Right lobe of liver (tissue), 6 donors: ENCODE data around the gene PVALEF. TPM values are rescaled to one million over a fixed set of nuclear protein-coding genes. Genes with fewer than 3 reads are reported as not detected.

ENCODE experiments used
- ATAC-seq, 4 donors: fragments of 200-7000 bp; cut with Tn5 transposase; one replicate each; pipeline ENCODE4 v1.9.1; 2020; ENCODE audit warnings: mild to moderate bottlenecking in 4 of 4, moderate library complexity in 4 of 4
- DNase-seq, 3 donors: peaks; one replicate each; pipeline ENCODE4 v3.0.0-alpha.2; 2020
- H3K27ac ChIP-seq, 3 donors: fragments of 200-600 bp; one replicate each; pipeline ENCODE4 v1.8.0; 2022
- H3K27me3 ChIP-seq, 2 donors: fragments of 200-600 bp; one replicate each; pipeline ENCODE4 v1.8.0; 2022
- H3K36me3 ChIP-seq, 4 donors: fragments of 200-600 bp; sonication (generic) in 1 of 4; one replicate each; pipeline versions ENCODE4 v1.5.1 to v1.8.0; 2017 to 2022; ENCODE audit warnings: control low read depth in 1 of 4
- H3K4me1 ChIP-seq, 4 donors: fragments of 200-600 bp; sonication (generic) in 1 of 4; one replicate each; pipeline versions ENCODE4 v1.5.1 to v1.8.0; 2017 to 2022; ENCODE audit warnings: control low read depth in 1 of 4
- H3K4me3 ChIP-seq, 3 donors: fragments of 200-600 bp; one replicate each; pipeline ENCODE4 v1.8.0; 2022
- H3K9me3 ChIP-seq, 4 donors: fragments of 200-600 bp; sonication (generic) in 1 of 4; one replicate each; pipeline versions ENCODE4 v1.5.1 to v1.8.0; 2017 to 2022; ENCODE audit warnings: control low read depth in 1 of 4
- CTCF ChIP-seq, 4 donors: fragments of 200-600 bp in 3 of 4; fragments of 450-650 bp in 1 of 4; IDR thresholded peaks; one replicate each; pipeline versions ENCODE4 v1.5.1 to v1.8.0; 2016 to 2022; ENCODE audit warnings: antibody characterized with exemption in 4 of 4, mild to moderate bottlenecking in 2 of 4
- POLR2A ChIP-seq: fragments of 450-650 bp; IDR thresholded peaks from one replicate; pipeline ENCODE4 v1.6.1; 2017; ENCODE audit warnings: antibody characterized with exemption, mild to moderate bottlenecking
- WGBS: methylation state at CpG from one replicate; pipeline ENCODE4 v1.1.6; 2018; ENCODE audit warnings: low coverage, low lambda C conversion rate; ENCODE audit not compliant: insufficient coverage; ENCODE audit errors: missing lambda C conversion rate; 5-methylcytosine and 5-hydroxymethylcytosine counted together
- intact Hi-C, 2 donors: fragments of 100-400 bp; cut with DNase I; formaldehyde crosslinking; loops; one replicate each; pipeline versions ENCODE4 v1.11.2 to v1.14.1; 2022
- total RNA-seq, 6 experiments: library from RNA; depleted of rRNA in 2 of 6; stranded (reverse); fragments of >200 nt in 2 of 6; fragmentation: NEBNext Ultra II Directional in 3 of 6; extraction: Animal tissue kit (Norgen Biotek cat#: 25700) in 3 of 6; gene quantifications; one replicate each; pipeline versions ENCODE4 v1.1.0 to v1.2.4, GENCODE V29; 2016 to 2023
- donor health status: DM: no; HTN: yes; CAD: no.
- donor health status: DM: no; HTN: no; CAD: no.
- donor health status: DM: no; HTN: no; CAD: no.
- donor health status: DM: no; HTN: yes; CAD: no.
- donor health status: DM: no; HTN: yes; CAD: no.

Gene PVALEF
- total RNA-seq, 6 experiments from 2014 or later: not detected

GRCh38 chr17:81161972-81162371 is 3.3 kb upstream of the PVALEF start:
- 87% methylated on average over 7 of the region's 16 CpGs for WGBS
- intact Hi-C loops: no loop called here
- Histone ChIP-seq H3K4me3 (no peak overlapping the region), H3K36me3 (no peaks in the 10 kb centered on the region), H3K27me3 (peaks cover 0 to 8% of the 10 kb centered on the region in 2 donors), H3K9me3 (no peaks in the 10 kb centered on the region), H3K27ac (no peak overlapping the region), H3K4me1 (peaks cover 0 to 11% (median 0%) of the 10 kb centered on the region in 4 donors)
- no peak for TF ChIP-seq CTCF (IDR thresholded peaks at IDR 0.05)
- no peak for TF ChIP-seq POLR2A
- DNase-seq (no peak), ATAC-seq (no peak)

GRCh38 chr17:81162491-81162890 is 2.8 kb upstream of the PVALEF start:
- Histone ChIP-seq H3K36me3 (no peaks in the 10 kb centered on the region), H3K9me3 (no peaks in the 10 kb centered on the region), H3K27ac (no peak overlapping the region), H3K4me3 (no peak overlapping the region), H3K27me3 (peaks cover 0 to 8% of the 10 kb centered on the region in 2 donors), H3K4me1 (peaks cover 0 to 11% (median 0%) of the 10 kb centered on the region in 4 donors)
- intact Hi-C loops: no loop called here
- TF ChIP-seq CTCF (IDR thresholded peaks at IDR 0.05) (no peak), POLR2A (no peak)
- DNase-seq: no peak
- WGBS: 100% methylated on average over 1 of the region's 11 CpGs
- no peak for ATAC-seq

- no peak overlapping the region for H3K4me3 ChIP-seq
- H3K9me3 ChIP-seq: no peaks in the 10 kb centered on the region
- H3K36me3 ChIP-seq: no peaks in the 10 kb centered on the region
- peaks cover 0 to 11% (median 0%) of the 10 kb centered on the region in 4 donors for H3K4me1 ChIP-seq
- no peak for DNase-seq
- ATAC-seq: no peak
- H3K27ac ChIP-seq: no peak overlapping the region
- TF ChIP-seq POLR2A: no peak
- intact Hi-C loops: no loop called here
- peaks cover 0 to 8% of the 10 kb centered on the region in 2 donors for H3K27me3 ChIP-seq
- 100% methylated on average over 2 of the region's 19 CpGs for WGBS
Observed at GRCh38 chr17:81163051-81163695, 2.1 kb upstream of the PVALEF start.

GRCh38 chr17:81163703-81164370 is 1.5 kb upstream of the PVALEF start:
- no peaks in the 10 kb centered on the region for H3K9me3 ChIP-seq
- TF ChIP-seq POLR2A: no peak
- no peak for ATAC-seq
- H3K27me3 ChIP-seq: peaks cover 0 to 8% of the 10 kb centered on the region in 2 donors
- no CpG with 5 or more reads among the region's 15 CpGs for WGBS
- intact Hi-C loops: no loop called here
- no peak overlapping the region for H3K4me3 ChIP-seq
- H3K36me3 ChIP-seq: no peaks in the 10 kb centered on the region
- peaks cover 0 to 11% (median 0%) of the 10 kb centered on the region in 4 donors for H3K4me1 ChIP-seq
- DNase-seq: no peak
- H3K27ac ChIP-seq: no peak overlapping the region

- Histone ChIP-seq H3K4me1 (peaks cover 0 to 11% (median 0%) of the 10 kb centered on the region in 4 donors), H3K27me3 (peaks cover 0 to 8% of the 10 kb centered on the region in 2 donors), H3K27ac (no peak overlapping the region), H3K9me3 (no peaks in the 10 kb centered on the region), H3K4me3 (no peak overlapping the region), H3K36me3 (no peaks in the 10 kb centered on the region)
- ATAC-seq: peak in 3 of 4 donors; percentile 41 to 63 (median 52)
- TF ChIP-seq CTCF (IDR thresholded peaks at IDR 0.05) (no peak), POLR2A (no peak)
- DNase-seq: no peak
- whole genome bisulfite sequencing: 42% methylated on average over 9 of the region's 19 CpGs
- intact Hi-C loops: no loop called here
Observed at GRCh38 chr17:81164371-81165245, 699 bp upstream of the PVALEF start.
